ENCODE data around the gene PIGS.

GRCh38 chr17:28580959-28581358 lies 9.6 kb upstream of the PIGS start:
- TF ChIP-seq CTCF (IDR thresholded peaks at IDR 0.05 in 2 of 3, conservative IDR thresholded peaks at IDR 0.05 in 1 of 3; ENCODE audit: insufficient read depth in 2 of 3, low read depth in 1 of 3, low read length in 3 of 3), result no peak
- no peak for TF ChIP-seq HMBOX1 (IDR thresholded peaks at IDR 0.05)
- TF ChIP-seq EZH2 (IDR thresholded peaks at IDR 0.05; ENCODE audit: borderline replicate concordance, low read depth, low read length), result no peak
- TF ChIP-seq PPARD (CRISPR knock-in tag; IDR thresholded peaks at IDR 0.05), result no peak
- TF ChIP-seq MAFK (IDR thresholded peaks at IDR 0.05; ENCODE audit: low read length), result no peak
- no peak for TF ChIP-seq CBX8 (IDR thresholded peaks at IDR 0.05; ENCODE audit: borderline replicate concordance, extremely low read depth, low read depth, low read length, poor library complexity, severe bottlenecking)
- TF ChIP-seq ZNF407 (IDR thresholded peaks at IDR 0.05; ENCODE audit: low read depth), result no peak
- TF ChIP-seq ZNF699 (CRISPR knock-in tag; IDR thresholded peaks at IDR 0.05; ENCODE audit: insufficient replicate concordance), result no peak
